Progenitor cell of endocrine pancreas (in vitro differentiated cells): ENCODE data around the gene LSM3. TPM values are rescaled to one million over a fixed set of nuclear protein-coding genes. Genes with fewer than 3 reads are reported as not detected.

Experiments
- DNase-seq: peaks from one replicate; pipeline ENCODE4 v3.0.0; 2021; ENCODE audit warnings: low spot score; ENCODE audit not compliant: unreplicated experiment
- H3K27ac Mint-ChIP-seq: 2 replicates; pipeline ENCODE4 v1.8.0; 2021; ENCODE audit warnings: mild to moderate bottlenecking, moderate library complexity, mixed read lengths
- H3K27me3 Mint-ChIP-seq: 2 replicates; pipeline ENCODE4 v1.8.0; 2021; ENCODE audit warnings: mixed read lengths
- H3K36me3 Mint-ChIP-seq: 2 replicates; pipeline ENCODE4 v1.8.0; 2022; ENCODE audit warnings: mixed read lengths; ENCODE audit not compliant: insufficient read depth
- H3K4me1 Mint-ChIP-seq: 2 replicates; pipeline ENCODE4 v1.8.0; 2021; ENCODE audit warnings: low read depth, mixed read lengths
- H3K4me3 Mint-ChIP-seq: 2 replicates; pipeline ENCODE4 v1.8.0; 2021; ENCODE audit warnings: low read depth, mild to moderate bottlenecking, moderate library complexity, mixed read lengths
- H3K9me3 Mint-ChIP-seq: 2 replicates; pipeline ENCODE4 v1.8.0; 2021; ENCODE audit warnings: low read depth, mixed read lengths
- CTCF ChIP-seq: fragments of 200-600 bp; sonication (generic); IDR thresholded peaks from one replicate; pipeline ENCODE4 v1.5.0; 2021; ENCODE audit warnings: antibody characterized with exemption, mild to moderate bottlenecking; ENCODE audit not compliant: unreplicated experiment
- total RNA-seq: library from RNA; stranded (reverse); gene quantifications from 2 replicates; pipeline ENCODE4 v1.2.1, GENCODE V29; 2021

LSM3 gene
- total RNA-seq, 1 donor from 2014 or later: 13.2 TPM

- DNase-seq: no peak
- peaks cover 34% of the 10 kb centered on the region for H3K36me3 Mint-ChIP-seq
- peaks cover 2% of the 10 kb centered on the region for H3K4me1 Mint-ChIP-seq
- no peak overlapping the region for H3K4me3 Mint-ChIP-seq
- H3K27ac Mint-ChIP-seq: no peak overlapping the region
- no peaks in the 10 kb centered on the region for H3K9me3 Mint-ChIP-seq
- no peaks in the 10 kb centered on the region for H3K27me3 Mint-ChIP-seq
- TF ChIP-seq CTCF: no peak
Observed at GRCh38 chr3:14169871-14170270, 8.7 kb upstream of the LSM3 start.

GRCh38 chr3:14170531-14171159 is 8.0 kb upstream of the LSM3 start:
- no peak for TF ChIP-seq CTCF
- Mint-ChIP-seq H3K27ac (no peak overlapping the region), H3K36me3 (peaks cover 30% of the 10 kb centered on the region), H3K4me3 (no peak overlapping the region), H3K27me3 (no peaks in the 10 kb centered on the region), H3K4me1 (peaks cover 6% of the 10 kb centered on the region), H3K9me3 (no peaks in the 10 kb centered on the region)
- DNase-seq: no peak

- no peaks in the 10 kb centered on the region for H3K27me3 Mint-ChIP-seq
- H3K27ac Mint-ChIP-seq: no peak overlapping the region
- peaks cover 11% of the 10 kb centered on the region for H3K4me1 Mint-ChIP-seq
- peaks cover 21% of the 10 kb centered on the region for H3K36me3 Mint-ChIP-seq
- H3K9me3 Mint-ChIP-seq: no peaks in the 10 kb centered on the region
- no peak for TF ChIP-seq CTCF
- DNase-seq: no peak
- H3K4me3 Mint-ChIP-seq: no peak overlapping the region
Observed at GRCh38 chr3:14172496-14172895, 6.1 kb upstream of the LSM3 start.

- no peak for DNase-seq
- no peak overlapping the region for H3K27ac Mint-ChIP-seq
- H3K9me3 Mint-ChIP-seq: no peaks in the 10 kb centered on the region
- peaks cover 15% of the 10 kb centered on the region for H3K36me3 Mint-ChIP-seq
- H3K4me3 Mint-ChIP-seq: no peak overlapping the region
- peaks cover 25% of the 10 kb centered on the region for H3K4me1 Mint-ChIP-seq
- no peak for TF ChIP-seq CTCF
- no peaks in the 10 kb centered on the region for H3K27me3 Mint-ChIP-seq
Observed at GRCh38 chr3:14174483-14174882, 4.1 kb upstream of the LSM3 start.

GRCh38 chr3:14175383-14176037 is 3.1 kb upstream of the LSM3 start:
- Mint-ChIP-seq H3K27ac (peak overlapping the region; percentile 38), H3K36me3 (peaks cover 9% of the 10 kb centered on the region), H3K4me1 (peaks cover 31% of the 10 kb centered on the region), H3K4me3 (no peak overlapping the region), H3K9me3 (no peaks in the 10 kb centered on the region), H3K27me3 (no peaks in the 10 kb centered on the region)
- DNase-seq: no peak
- no peak for TF ChIP-seq CTCF
